ENCODE results near the gene TTC33.

DNA sequence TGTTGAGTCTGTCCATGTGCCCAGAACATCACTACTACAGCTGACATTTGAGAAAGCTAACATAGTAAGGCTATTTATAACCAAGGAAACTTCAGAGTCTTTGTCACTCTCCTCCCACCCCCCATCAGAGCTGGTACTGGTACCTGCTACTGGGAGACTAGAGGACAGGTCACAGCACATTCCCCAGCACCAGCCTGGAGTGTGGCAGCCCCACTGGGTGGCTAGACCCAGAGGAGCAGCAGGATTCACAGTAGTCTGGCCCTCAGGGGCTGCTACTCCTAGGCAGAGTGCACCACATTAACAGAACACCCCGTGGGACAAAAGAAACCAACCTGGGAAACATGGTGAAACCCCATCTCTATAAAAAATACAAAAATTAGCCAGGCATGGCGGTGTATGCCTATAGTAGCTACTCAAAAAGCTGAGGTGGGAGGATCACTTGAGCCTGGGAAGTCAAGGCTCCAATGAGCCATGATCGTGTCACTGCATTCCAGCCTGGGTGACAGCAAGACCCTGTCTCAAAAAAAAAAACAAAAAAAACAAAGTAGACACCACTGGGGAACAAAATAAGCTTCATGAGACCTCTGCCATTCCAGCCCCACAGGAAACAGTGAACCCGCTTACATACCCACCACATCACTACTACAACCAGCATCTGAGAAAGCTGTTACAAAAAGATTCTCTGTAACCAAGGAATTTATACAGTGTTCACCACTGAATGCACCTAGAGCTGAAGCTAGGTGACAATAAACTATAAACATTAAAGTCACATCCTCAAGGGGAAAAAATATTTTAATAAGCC, 102.3 kb downstream of the TTC33 start:
- TF ChIP-seq, protein P1, sequence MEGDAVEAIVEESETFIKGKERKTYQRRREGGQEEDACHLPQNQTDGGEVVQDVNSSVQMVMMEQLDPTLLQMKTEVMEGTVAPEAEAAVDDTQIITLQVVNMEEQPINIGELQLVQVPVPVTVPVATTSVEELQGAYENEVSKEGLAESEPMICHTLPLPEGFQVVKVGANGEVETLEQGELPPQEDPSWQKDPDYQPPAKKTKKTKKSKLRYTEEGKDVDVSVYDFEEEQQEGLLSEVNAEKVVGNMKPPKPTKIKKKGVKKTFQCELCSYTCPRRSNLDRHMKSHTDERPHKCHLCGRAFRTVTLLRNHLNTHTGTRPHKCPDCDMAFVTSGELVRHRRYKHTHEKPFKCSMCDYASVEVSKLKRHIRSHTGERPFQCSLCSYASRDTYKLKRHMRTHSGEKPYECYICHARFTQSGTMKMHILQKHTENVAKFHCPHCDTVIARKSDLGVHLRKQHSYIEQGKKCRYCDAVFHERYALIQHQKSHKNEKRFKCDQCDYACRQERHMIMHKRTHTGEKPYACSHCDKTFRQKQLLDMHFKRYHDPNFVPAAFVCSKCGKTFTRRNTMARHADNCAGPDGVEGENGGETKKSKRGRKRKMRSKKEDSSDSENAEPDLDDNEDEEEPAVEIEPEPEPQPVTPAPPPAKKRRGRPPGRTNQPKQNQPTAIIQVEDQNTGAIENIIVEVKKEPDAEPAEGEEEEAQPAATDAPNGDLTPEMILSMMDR (IDR thresholded peaks at IDR 0.05) = no peak
- no peak for TF ChIP-seq POLR2A (IDR thresholded peaks at IDR 0.05)

Measured in right lobe of liver (tissue), 4 donors.